Keratinocyte (primary cell): ENCODE measurements around the gene PLS3. TPM values are rescaled to one million over a fixed set of nuclear protein-coding genes. Genes with fewer than 3 reads are reported as not detected.

Source experiments
- DNase-seq: peaks from one replicate; pipeline ENCODE4 v3.0.0-alpha.2; 2011; ENCODE audit warnings: low read depth, missing footprints, low spot score
- FAIRE-seq: peaks from 2 replicates; lab custom pipeline; 2011; peaks lifted over from hg19 to GRCh38; lab: Jason Lieb, UNC
- H2AFZ ChIP-seq: 2 replicates; pipeline ENCODE4 v1.6.0; 2012; ENCODE audit warnings: low read length, control low read depth, inconsistent platforms; ENCODE audit not compliant: control insufficient read depth
- H3K27ac ChIP-seq: 2 replicates; pipeline ENCODE4 v1.5.1; 2011; ENCODE audit warnings: low read length; ENCODE audit not compliant: control insufficient read depth, insufficient read depth
- H3K27me3 ChIP-seq: 3 replicates; pipeline ENCODE4 v1.6.0; 2011; ENCODE audit warnings: low read length; ENCODE audit not compliant: control insufficient read depth, insufficient read depth; ENCODE audit errors: extremely low read depth
- H3K36me3 ChIP-seq, 2 experiments: 2 replicates in 1 of 2; 3 replicates in 1 of 2; pipeline ENCODE4 v1.5.1; 2011; ENCODE audit warnings: low read length in 2 of 2, mild to moderate bottlenecking in 1 of 2; ENCODE audit not compliant: control insufficient read depth in 2 of 2, insufficient read depth in 2 of 2; ENCODE audit errors: extremely low read depth in 1 of 2
- H3K4me1 ChIP-seq: 3 replicates; pipeline ENCODE4 v1.5.1; 2011; ENCODE audit warnings: low read length; ENCODE audit not compliant: control insufficient read depth, insufficient read depth; ENCODE audit errors: extremely low read depth
- H3K4me2 ChIP-seq: 3 replicates; pipeline ENCODE4 v1.6.0; 2011; ENCODE audit warnings: low read depth, low read length; ENCODE audit not compliant: control insufficient read depth, insufficient read depth; ENCODE audit errors: extremely low read depth
- H3K4me3 ChIP-seq, 3 experiments: fragments of 200-600 bp in 1 of 3; sonication (generic) in 1 of 3; 2 replicates in 2 of 3; 3 replicates in 1 of 3; pipeline ENCODE4 v1.5.1; 2011 to 2016; ENCODE audit warnings: low read length in 3 of 3, mild to moderate bottlenecking in 3 of 3, control low read depth in 2 of 3, inconsistent platforms in 1 of 3, low read depth in 1 of 3, mixed read lengths in 1 of 3, mixed run types in 1 of 3, moderate library complexity in 1 of 3; ENCODE audit not compliant: control insufficient read depth in 2 of 3, insufficient read depth in 2 of 3; ENCODE audit errors: extremely low read depth in 1 of 3
- H3K79me2 ChIP-seq: 2 replicates; pipeline ENCODE4 v1.6.0; 2012; ENCODE audit warnings: low read length; ENCODE audit not compliant: control insufficient read depth, insufficient read depth
- H3K9ac ChIP-seq: 3 replicates; pipeline ENCODE4 v1.6.0; 2011; ENCODE audit warnings: low read length; ENCODE audit not compliant: control insufficient read depth, insufficient read depth; ENCODE audit errors: extremely low read depth
- H3K9me1 ChIP-seq: 3 replicates; pipeline ENCODE4 v1.6.0; 2011; ENCODE audit warnings: low read length; ENCODE audit not compliant: control insufficient read depth, insufficient read depth; ENCODE audit errors: extremely low read depth
- H3K9me3 ChIP-seq: 2 replicates; pipeline ENCODE4 v1.5.1; 2012; ENCODE audit warnings: low read depth, low read length; ENCODE audit not compliant: control insufficient read depth
- H4K20me1 ChIP-seq: 3 replicates; pipeline ENCODE4 v1.6.0; 2011; ENCODE audit warnings: low read length; ENCODE audit not compliant: control insufficient read depth, insufficient read depth; ENCODE audit errors: extremely low read depth
- EZH2 ChIP-seq: IDR thresholded peaks from one replicate; pipeline ENCODE4 v1.6.1; 2012; ENCODE audit warnings: inconsistent platforms, mild to moderate bottlenecking, low read length, moderate library complexity
- dilution Hi-C: fragments of 300-500 bp; cut with MboI; formaldehyde crosslinking; loops from one replicate; pipeline ENCODE4 v1.7.0; 2020; ENCODE audit warnings: low sequenced_read_pairs; ENCODE audit not compliant: extremely low pct_ligation_motif_present
- polyA plus RNA-seq, 5 experiments: library from polyadenylated mRNA; depleted of rRNA in 3 of 5; stranded (reverse) in 3 of 5; stranded (forward) in 1 of 5; unstranded in 1 of 5; fragments of >200 nt; gene quantifications; 1 replicate in 1 of 5; 2 replicates in 3 of 5; 3 replicates in 1 of 5; pipeline versions ENCODE4 v1.2.1 to v1.2.3, GENCODE V29; 2011 to 2012; ENCODE audit warnings: missing spikeins in 2 of 5, low read depth in 1 of 5, low replicate concordance in 1 of 5
- TF ChIP-seq, protein P1 (sequence below), 3 experiments: IDR thresholded peaks in 1 of 3; conservative IDR thresholded peaks in 1 of 3; optimal IDR thresholded peaks in 1 of 3; 2 replicates in 2 of 3; 3 replicates in 1 of 3; pipeline versions ENCODE3 to v1.5.1; 2011; ENCODE audit warnings: low read length in 3 of 3, mild to moderate bottlenecking in 3 of 3, moderate library complexity in 2 of 3, control low read depth in 1 of 3, inconsistent platforms in 1 of 3; ENCODE audit not compliant: insufficient read depth in 2 of 3; ENCODE audit errors: extremely low read depth in 1 of 3

PLS3 gene
- polyA plus RNA-seq, 1 donor (not counting 4 experiments of a cell fraction or from before 2014, with no cell fraction given) = 457 TPM

DNA sequence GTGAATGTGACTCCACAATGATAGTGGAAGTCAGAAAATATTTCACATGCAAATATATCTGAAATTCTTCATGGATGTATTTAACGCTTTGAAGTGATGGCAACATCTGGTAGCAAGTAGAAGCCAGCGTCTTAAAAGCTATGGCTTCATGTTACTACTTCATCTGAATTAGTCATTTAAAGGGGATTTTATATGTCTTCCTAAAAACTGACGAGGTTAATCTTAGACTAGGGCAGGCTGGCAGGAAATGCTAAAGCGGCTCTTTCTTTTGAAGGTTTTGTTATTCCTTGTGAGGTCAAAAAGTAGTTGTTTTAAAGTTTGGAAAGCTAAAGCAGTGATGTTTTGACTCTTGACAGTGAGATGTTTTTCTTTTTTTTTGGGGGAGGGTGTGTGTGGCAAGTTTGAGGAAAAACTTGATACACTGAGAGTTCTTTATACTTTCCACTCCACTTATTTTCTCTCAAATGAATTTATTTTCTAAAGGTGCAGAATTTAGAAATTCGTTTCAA lies 22.6 kb downstream of the PLS3 start:
- dilution Hi-C loops = no loop called here
- FAIRE-seq (peak; percentile 53), DNase-seq (no peak)

GRCh38 chrX:115584696-115585095 lies 23.7 kb downstream of the PLS3 start:
- TF ChIP-seq, protein P1, sequence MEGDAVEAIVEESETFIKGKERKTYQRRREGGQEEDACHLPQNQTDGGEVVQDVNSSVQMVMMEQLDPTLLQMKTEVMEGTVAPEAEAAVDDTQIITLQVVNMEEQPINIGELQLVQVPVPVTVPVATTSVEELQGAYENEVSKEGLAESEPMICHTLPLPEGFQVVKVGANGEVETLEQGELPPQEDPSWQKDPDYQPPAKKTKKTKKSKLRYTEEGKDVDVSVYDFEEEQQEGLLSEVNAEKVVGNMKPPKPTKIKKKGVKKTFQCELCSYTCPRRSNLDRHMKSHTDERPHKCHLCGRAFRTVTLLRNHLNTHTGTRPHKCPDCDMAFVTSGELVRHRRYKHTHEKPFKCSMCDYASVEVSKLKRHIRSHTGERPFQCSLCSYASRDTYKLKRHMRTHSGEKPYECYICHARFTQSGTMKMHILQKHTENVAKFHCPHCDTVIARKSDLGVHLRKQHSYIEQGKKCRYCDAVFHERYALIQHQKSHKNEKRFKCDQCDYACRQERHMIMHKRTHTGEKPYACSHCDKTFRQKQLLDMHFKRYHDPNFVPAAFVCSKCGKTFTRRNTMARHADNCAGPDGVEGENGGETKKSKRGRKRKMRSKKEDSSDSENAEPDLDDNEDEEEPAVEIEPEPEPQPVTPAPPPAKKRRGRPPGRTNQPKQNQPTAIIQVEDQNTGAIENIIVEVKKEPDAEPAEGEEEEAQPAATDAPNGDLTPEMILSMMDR (optimal IDR thresholded peaks at IDR 0.05 in 1 of 3, IDR thresholded peaks at IDR 0.05 in 1 of 3, conservative IDR thresholded peaks at IDR 0.05 in 1 of 3; ENCODE audit: extremely low read depth in 1 of 3, insufficient read depth in 2 of 3, low read length in 3 of 3) = no peak
- no peak for TF ChIP-seq EZH2
- H3K79me2 ChIP-seq = peaks cover 56% of the 10 kb centered on the region
- no peaks in the 10 kb centered on the region for H3K9me1 ChIP-seq
- peak overlapping the region; percentile 39 for H3K4me2 ChIP-seq
- FAIRE-seq (peak; percentile 74), DNase-seq (no peak)
- no peaks in the 10 kb centered on the region for H3K9me3 ChIP-seq
- H3K27ac ChIP-seq = peak overlapping the region; percentile 61
- H3K4me3 ChIP-seq = no peak overlapping the region
- H3K27me3 ChIP-seq = no peaks in the 10 kb centered on the region
- dilution Hi-C loops = no loop called here
- no peak overlapping the region for H3K9ac ChIP-seq
- no peak overlapping the region for H2AFZ ChIP-seq
- peaks cover 2% of the 10 kb centered on the region for H4K20me1 ChIP-seq
- H3K36me3 ChIP-seq = no peaks in the 10 kb centered on the region
- H3K4me1 ChIP-seq = peaks cover 28% of the 10 kb centered on the region

More for the DNA sequence above, 22.6 kb downstream of the PLS3 start:
- Histone ChIP-seq H3K27me3 (no peaks in the 10 kb centered on the region), H2AFZ (no peak overlapping the region), H4K20me1 (peaks cover 2% of the 10 kb centered on the region), H3K9me1 (no peaks in the 10 kb centered on the region), H3K4me2 (peak overlapping the region; percentile 29), H3K79me2 (peaks cover 53% of the 10 kb centered on the region), H3K9me3 (no peaks in the 10 kb centered on the region), H3K9ac (peak overlapping the region; percentile 13), H3K4me1 (peaks cover 22% of the 10 kb centered on the region), H3K36me3 (no peaks in the 10 kb centered on the region), H3K27ac (peak overlapping the region; percentile 34), H3K4me3 (no peak overlapping the region)
- TF ChIP-seq, protein P1 (optimal IDR thresholded peaks at IDR 0.05 in 1 of 3, IDR thresholded peaks at IDR 0.05 in 1 of 3, conservative IDR thresholded peaks at IDR 0.05 in 1 of 3; ENCODE audit: extremely low read depth in 1 of 3, insufficient read depth in 2 of 3, low read length in 3 of 3) = no peak
- TF ChIP-seq EZH2 = no peak
